ENCODE results near the gene TXNDC16. TPM values are rescaled to one million over a fixed set of nuclear protein-coding genes. Genes with fewer than 3 reads are reported as not detected.

Gene TXNDC16
- 19.5 TPM for total RNA-seq
- polyA plus RNA-seq: 1 to 10 TPM; 4.3 to 6.6 (median 5.0) TPM

- Histone ChIP-seq H3K27me3 (ENCODE audit: control insufficient read depth, insufficient read depth, low read length) (peaks cover 11% of the 10 kb centered on the region), H3K4me3 (ENCODE audit: low read depth, low read length) (peak within 1 kb of the TSS; percentile 98), H3K27ac (ENCODE audit: insufficient read depth, low read length, poor library complexity, severe bottlenecking) (peak within 1 kb of the TSS; percentile 89), H3K36me3 (ENCODE audit: control insufficient read depth, insufficient read depth, low read length) (no peaks in the 10 kb centered on the region), H3K9me3 (ENCODE audit: control insufficient read depth in 2 of 2, low read length in 2 of 2) (no peaks in the 10 kb centered on the region), H3K4me1 (ENCODE audit: control insufficient read depth, insufficient read depth, low read length, poor library complexity, severe bottlenecking) (peaks cover 32% of the 10 kb centered on the region)
- ATAC-seq (ENCODE audit: low read depth in 2 of 2) (peak; percentile 89 to 91), DNase-seq (peak; percentile 99 to 100 (median 100))
- H3K9me3 Mint-ChIP-seq: no peaks in the 10 kb centered on the region
- H3K36me3 Mint-ChIP-seq: peaks cover 3% of the 10 kb centered on the region
- H3K4me3 Mint-ChIP-seq: peak within 1 kb of the TSS; percentile 97 to 99 (median 98)
- peaks cover 20 to 43% (median 26%) of the 10 kb centered on the region in 4 donors for H3K4me1 Mint-ChIP-seq
- peak within 1 kb of the TSS; percentile 97 to 98 (median 97) for H3K27ac Mint-ChIP-seq
- H3K27me3 Mint-ChIP-seq: peaks cover 27% of the 10 kb centered on the region
Observed at GRCh38 chr14:52552063-52552988, at the start of gene TXNDC16, which contains the start of gene GPR137C. TSS of gene TXNDC16 (minus strand) at chr14:52552505. CDS start at chr14:52543557, 8,948 bp downstream. TSS of gene GPR137C (plus strand) at chr14:52552836. CDS start at chr14:52553148, 312 bp downstream.

- Histone ChIP-seq H3K27me3 (ENCODE audit: control insufficient read depth, insufficient read depth, low read length) (peaks cover 5% of the 10 kb centered on the region), H3K9me3 (ENCODE audit: control insufficient read depth in 2 of 2, low read length in 2 of 2) (no peaks in the 10 kb centered on the region), H3K4me3 (ENCODE audit: low read depth, low read length) (no peak overlapping the region), H3K36me3 (ENCODE audit: control insufficient read depth, insufficient read depth, low read length) (no peaks in the 10 kb centered on the region), H3K27ac (ENCODE audit: insufficient read depth, low read length, poor library complexity, severe bottlenecking) (no peak overlapping the region), H3K4me1 (ENCODE audit: control insufficient read depth, insufficient read depth, low read length, poor library complexity, severe bottlenecking) (no peaks in the 10 kb centered on the region)
- no peak for DNase-seq
- Mint-ChIP-seq H3K4me3 (no peak overlapping the region), H3K36me3 (no peaks in the 10 kb centered on the region), H3K9me3 (peaks cover 0 to 11% (median 4%) of the 10 kb centered on the region in 7 donors), H3K27ac (no peak overlapping the region), H3K4me1 (peaks cover 0 to 3% (median 0%) of the 10 kb centered on the region in 4 donors), H3K27me3 (peaks cover 36% of the 10 kb centered on the region)
- no peak for ATAC-seq (ENCODE audit: low read depth in 2 of 2)
Observed at GRCh38 chr14:52599974-52600373, 47.7 kb upstream of the TXNDC16 start.

GRCh38 chr14:52598568-52598967 lies 46.3 kb upstream of the TXNDC16 start:
- H3K27me3 ChIP-seq (ENCODE audit: control insufficient read depth, insufficient read depth, low read length): peaks cover 5% of the 10 kb centered on the region
- H3K4me1 Mint-ChIP-seq: peaks cover 0 to 3% (median 0%) of the 10 kb centered on the region in 4 donors
- H3K27ac ChIP-seq (ENCODE audit: insufficient read depth, low read length, poor library complexity, severe bottlenecking): no peak overlapping the region
- no peaks in the 10 kb centered on the region for H3K36me3 ChIP-seq (ENCODE audit: control insufficient read depth, insufficient read depth, low read length)
- H3K36me3 Mint-ChIP-seq: no peaks in the 10 kb centered on the region
- H3K9me3 ChIP-seq (ENCODE audit: control insufficient read depth in 2 of 2, low read length in 2 of 2): peaks cover 0 to 4% of the 10 kb centered on the region in 2 experiments
- no peak overlapping the region for H3K27ac Mint-ChIP-seq
- peaks cover 4 to 16% (median 9%) of the 10 kb centered on the region in 7 donors for H3K9me3 Mint-ChIP-seq
- no peak overlapping the region for H3K4me3 Mint-ChIP-seq
- H3K27me3 Mint-ChIP-seq: peaks cover 29% of the 10 kb centered on the region
- no peak for ATAC-seq (ENCODE audit: low read depth in 2 of 2)
- H3K4me1 ChIP-seq (ENCODE audit: control insufficient read depth, insufficient read depth, low read length, poor library complexity, severe bottlenecking): no peaks in the 10 kb centered on the region
- H3K4me3 ChIP-seq (ENCODE audit: low read depth, low read length): no peak overlapping the region
- no peak for DNase-seq

- Mint-ChIP-seq H3K4me1 (no peaks in the 10 kb centered on the region), H3K9me3 (peaks cover 4 to 21% (median 9%) of the 10 kb centered on the region in 7 donors), H3K36me3 (no peaks in the 10 kb centered on the region), H3K4me3 (no peak overlapping the region), H3K27ac (no peak overlapping the region), H3K27me3 (peaks cover 22% of the 10 kb centered on the region)
- ATAC-seq (ENCODE audit: low read depth in 2 of 2) (no peak), DNase-seq (no peak)
- Histone ChIP-seq H3K9me3 (ENCODE audit: control insufficient read depth in 2 of 2, low read length in 2 of 2) (peaks cover 0 to 4% of the 10 kb centered on the region in 2 experiments), H3K4me1 (ENCODE audit: control insufficient read depth, insufficient read depth, low read length, poor library complexity, severe bottlenecking) (no peaks in the 10 kb centered on the region), H3K36me3 (ENCODE audit: control insufficient read depth, insufficient read depth, low read length) (no peaks in the 10 kb centered on the region), H3K27ac (ENCODE audit: insufficient read depth, low read length, poor library complexity, severe bottlenecking) (no peak overlapping the region), H3K27me3 (ENCODE audit: control insufficient read depth, insufficient read depth, low read length) (peaks cover 5% of the 10 kb centered on the region), H3K4me3 (ENCODE audit: low read depth, low read length) (no peak overlapping the region)
Observed at GRCh38 chr14:52596861-52597260, 44.6 kb upstream of the TXNDC16 start.

GRCh38 chr14:52596320-52596719 lies 44.0 kb upstream of the TXNDC16 start:
- H3K36me3 ChIP-seq (ENCODE audit: control insufficient read depth, insufficient read depth, low read length): no peaks in the 10 kb centered on the region
- Mint-ChIP-seq H3K4me3 (peak overlapping the region in 1 of 4 donors; percentile 7), H3K9me3 (peaks cover 4 to 21% (median 11%) of the 10 kb centered on the region in 7 donors), H3K27me3 (peaks cover 22% of the 10 kb centered on the region), H3K27ac (no peak overlapping the region), H3K4me1 (no peaks in the 10 kb centered on the region), H3K36me3 (no peaks in the 10 kb centered on the region)
- no peak overlapping the region for H3K4me3 ChIP-seq (ENCODE audit: low read depth, low read length)
- ATAC-seq (ENCODE audit: low read depth in 2 of 2): no peak
- H3K9me3 ChIP-seq (ENCODE audit: control insufficient read depth in 2 of 2, low read length in 2 of 2): peaks cover 0 to 4% of the 10 kb centered on the region in 2 experiments
- H3K27ac ChIP-seq (ENCODE audit: insufficient read depth, low read length, poor library complexity, severe bottlenecking): no peak overlapping the region
- DNase-seq: no peak
- H3K4me1 ChIP-seq (ENCODE audit: control insufficient read depth, insufficient read depth, low read length, poor library complexity, severe bottlenecking): no peaks in the 10 kb centered on the region
- H3K27me3 ChIP-seq (ENCODE audit: control insufficient read depth, insufficient read depth, low read length): peaks cover 5% of the 10 kb centered on the region

GRCh38 chr14:52590318-52590717 lies 38.0 kb upstream of the TXNDC16 start:
- Histone ChIP-seq H3K4me1 (ENCODE audit: control insufficient read depth, insufficient read depth, low read length, poor library complexity, severe bottlenecking) (no peaks in the 10 kb centered on the region), H3K9me3 (ENCODE audit: control insufficient read depth in 2 of 2, low read length in 2 of 2) (peaks cover 0 to 4% of the 10 kb centered on the region in 2 experiments), H3K27me3 (ENCODE audit: control insufficient read depth, insufficient read depth, low read length) (peaks cover 2% of the 10 kb centered on the region), H3K4me3 (ENCODE audit: low read depth, low read length) (no peak overlapping the region), H3K27ac (ENCODE audit: insufficient read depth, low read length, poor library complexity, severe bottlenecking) (no peak overlapping the region), H3K36me3 (ENCODE audit: control insufficient read depth, insufficient read depth, low read length) (no peaks in the 10 kb centered on the region)
- peaks cover 11% of the 10 kb centered on the region for H3K27me3 Mint-ChIP-seq
- DNase-seq: no peak
- no peaks in the 10 kb centered on the region for H3K4me1 Mint-ChIP-seq
- peaks cover 4 to 17% (median 11%) of the 10 kb centered on the region in 7 donors for H3K9me3 Mint-ChIP-seq
- no peak overlapping the region for H3K4me3 Mint-ChIP-seq
- H3K27ac Mint-ChIP-seq: no peak overlapping the region
- no peak for ATAC-seq (ENCODE audit: low read depth in 2 of 2)
- H3K36me3 Mint-ChIP-seq: no peaks in the 10 kb centered on the region

GRCh38 chr14:52589646-52590045 lies 37.3 kb upstream of the TXNDC16 start:
- Mint-ChIP-seq H3K36me3 (no peaks in the 10 kb centered on the region), H3K9me3 (peaks cover under 1 to 12% (median 9%) of the 10 kb centered on the region in 7 donors), H3K4me1 (no peaks in the 10 kb centered on the region), H3K27me3 (peaks cover 15% of the 10 kb centered on the region), H3K27ac (no peak overlapping the region), H3K4me3 (no peak overlapping the region)
- no peak overlapping the region for H3K27ac ChIP-seq (ENCODE audit: insufficient read depth, low read length, poor library complexity, severe bottlenecking)
- DNase-seq: no peak
- no peaks in the 10 kb centered on the region for H3K36me3 ChIP-seq (ENCODE audit: control insufficient read depth, insufficient read depth, low read length)
- H3K9me3 ChIP-seq (ENCODE audit: control insufficient read depth in 2 of 2, low read length in 2 of 2): peaks cover 0 to 4% of the 10 kb centered on the region in 2 experiments
- H3K27me3 ChIP-seq (ENCODE audit: control insufficient read depth, insufficient read depth, low read length): peaks cover 3% of the 10 kb centered on the region
- no peaks in the 10 kb centered on the region for H3K4me1 ChIP-seq (ENCODE audit: control insufficient read depth, insufficient read depth, low read length, poor library complexity, severe bottlenecking)
- no peak overlapping the region for H3K4me3 ChIP-seq (ENCODE audit: low read depth, low read length)
- ATAC-seq (ENCODE audit: low read depth in 2 of 2): no peak

Measured in CD4-positive, CD25-positive, alpha-beta regulatory T cell (primary cell).